GM21619 (cell line): ENCODE results near the gene LAPTM5.
A peak's percentile ranks its signal among the peaks of the same experiment; 100 is the strongest.

ENCODE experiments used
- ATAC-seq: cut with Tn5 transposase; IDR thresholded peaks from one replicate; pipeline ENCODE4 v1.9.1; 2021; ENCODE audit not compliant: unreplicated experiment

Gene LAPTM5

DNA sequence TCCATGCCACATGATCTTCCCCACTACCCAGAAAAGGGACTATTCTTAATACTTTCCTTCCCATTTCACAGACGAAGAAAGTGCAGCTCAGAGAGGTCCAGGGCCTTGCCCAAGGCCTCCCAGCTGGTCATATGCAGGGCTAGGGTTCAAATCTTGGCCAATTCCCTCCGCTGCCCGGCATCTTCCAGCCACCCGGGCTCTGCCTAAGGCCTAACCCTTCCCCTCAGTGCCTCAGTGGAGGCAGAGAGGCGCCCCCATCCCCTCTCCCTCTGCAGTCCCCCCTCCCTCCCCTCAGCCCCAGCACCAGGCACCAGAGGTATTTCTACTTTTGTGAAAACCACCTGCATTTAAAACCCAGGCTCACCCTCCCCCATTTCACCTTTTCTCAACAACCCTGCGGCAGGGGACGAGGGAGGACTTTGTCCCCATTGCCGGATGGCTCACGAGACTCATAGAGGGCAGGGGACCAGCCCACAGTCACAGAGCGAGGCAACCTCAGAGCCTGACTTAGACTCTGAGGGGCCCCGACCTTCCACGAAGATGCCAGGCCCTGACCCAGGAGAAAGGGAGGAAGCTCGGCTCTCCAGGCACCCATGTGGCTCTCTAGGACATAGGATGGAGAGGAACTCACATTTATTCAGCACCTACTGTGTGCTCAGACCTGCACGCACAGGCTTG, 12.3 kb downstream of the LAPTM5 start:
- no peak for ATAC-seq

GRCh38 chr1:30744060-30744756, 13.4 kb downstream of the LAPTM5 start:
- peak; percentile 44 for ATAC-seq

GRCh38 chr1:30743584-30744059, 14.0 kb downstream of the LAPTM5 start:
- ATAC-seq: peak; percentile 25

DNA sequence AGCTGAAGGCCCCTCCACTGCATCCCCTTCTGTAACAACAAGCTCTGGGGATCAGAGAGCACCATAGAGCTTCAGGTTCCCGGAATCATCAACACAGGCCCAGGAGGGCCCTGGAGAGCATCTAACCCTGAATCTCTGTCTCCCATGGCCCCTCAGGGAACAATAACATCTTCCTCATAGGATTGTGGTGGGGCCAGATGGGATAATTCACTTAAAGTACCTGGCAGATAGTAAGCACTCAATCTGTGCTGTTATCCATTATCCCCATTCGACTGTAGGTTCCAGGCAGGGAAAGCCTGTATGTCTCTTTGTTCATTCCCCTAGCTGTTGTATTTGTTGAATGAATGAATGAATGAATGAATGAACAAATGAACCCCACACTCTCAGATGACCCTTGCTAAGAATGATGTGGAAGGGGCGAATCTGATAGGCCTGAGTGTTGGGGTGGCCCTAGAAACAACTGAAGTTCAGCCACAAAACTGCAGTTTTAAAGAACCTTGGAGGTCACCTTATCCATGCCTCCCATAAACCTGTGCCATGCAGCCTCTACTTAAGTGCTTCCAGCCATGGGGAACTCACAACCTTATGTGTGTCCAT, 14.5 kb downstream of the LAPTM5 start:
- no peak for ATAC-seq

- no peak for ATAC-seq
These were observed 15.1 kb downstream of the LAPTM5 start for GRCh38 chr1:30742300-30742962.

- ATAC-seq: no peak
These were observed 16.2 kb downstream of the LAPTM5 start for GRCh38 chr1:30741239-30741894.

DNA sequence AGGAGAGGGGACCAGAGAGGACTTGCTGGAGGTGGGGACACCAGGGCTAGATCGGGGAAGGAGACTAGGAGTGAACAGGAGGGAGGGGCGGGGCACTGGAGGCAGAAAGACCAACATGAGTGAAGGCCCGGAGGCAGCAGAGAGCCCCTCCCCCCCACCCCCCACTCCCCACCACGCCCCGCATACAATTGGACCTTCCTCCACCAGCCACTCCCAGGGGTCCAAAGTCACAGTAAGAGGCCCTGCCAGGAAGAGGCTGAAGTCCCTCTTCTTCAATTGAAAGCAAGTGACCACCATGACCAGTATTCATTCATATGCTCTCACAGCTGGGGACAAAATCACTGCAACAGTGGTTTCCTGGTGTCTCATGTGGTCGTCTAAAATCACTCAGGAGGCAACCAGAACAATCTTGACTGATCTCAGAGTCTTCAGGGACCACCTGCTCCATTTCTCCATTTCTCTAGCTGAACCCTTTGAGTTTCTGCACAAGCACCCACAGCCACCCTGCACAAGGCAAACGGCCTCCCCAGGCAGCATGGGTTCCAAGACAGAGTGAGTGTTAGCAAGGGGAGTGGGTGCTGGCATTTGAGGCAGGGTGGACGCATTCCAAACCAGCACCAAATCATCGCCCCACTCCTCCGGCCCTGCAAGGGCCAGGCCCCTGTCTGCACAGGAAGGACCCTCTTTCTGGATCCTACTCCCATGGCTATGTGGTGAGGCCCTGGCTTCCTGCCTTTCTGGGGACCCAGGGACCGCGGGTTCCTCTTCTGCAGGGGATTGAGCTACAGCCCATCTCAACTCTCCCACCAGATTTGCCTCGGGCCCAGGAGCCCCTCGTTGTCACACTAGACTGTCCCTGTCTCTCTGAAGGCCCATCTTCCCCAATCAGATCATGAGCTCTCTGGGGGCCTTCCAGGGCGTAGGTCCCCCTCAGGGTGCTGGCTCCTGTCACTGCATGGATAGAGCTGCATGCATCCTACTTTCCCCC, 17.0 kb downstream of the LAPTM5 start:
- ATAC-seq: no peak

GRCh38 chr1:30739601-30740000, 18.0 kb downstream of the LAPTM5 start:
- no peak for ATAC-seq

GRCh38 chr1:30738715-30739559, 18.6 kb downstream of the LAPTM5 start:
- no peak for ATAC-seq

DNA sequence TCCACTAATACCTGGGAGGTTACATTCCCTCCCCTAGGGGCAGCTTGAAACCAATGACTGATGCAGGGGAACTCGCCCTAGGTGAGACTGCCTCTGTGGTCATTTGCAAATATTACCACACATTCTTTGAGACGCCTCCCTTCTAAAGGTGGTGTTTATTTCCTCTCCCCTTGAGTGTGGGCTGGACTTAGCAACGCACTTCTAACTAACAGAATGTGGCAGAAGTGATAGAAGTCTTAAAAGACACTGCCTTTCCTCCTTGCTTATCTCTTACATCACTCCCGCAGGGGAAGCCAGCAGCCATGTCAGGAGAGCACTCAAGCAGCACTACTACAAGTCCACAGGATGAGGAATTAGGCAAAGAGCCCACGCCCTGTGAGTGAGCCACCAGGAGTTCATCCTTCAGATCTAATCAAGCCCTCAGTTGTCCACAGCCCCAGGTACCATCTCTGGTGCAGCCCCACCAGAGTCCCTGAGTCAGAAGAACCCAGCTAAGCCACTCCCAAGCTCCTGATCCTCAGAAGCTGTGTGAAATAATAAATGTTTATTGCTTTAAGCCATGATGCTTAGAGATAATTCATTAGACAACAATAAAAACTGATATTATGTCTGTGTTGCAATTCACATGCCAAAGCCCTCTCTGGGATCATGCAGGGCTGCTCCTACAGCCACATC, 19.4 kb downstream of the LAPTM5 start:
- no peak for ATAC-seq

- ATAC-seq: no peak
These were observed 20.1 kb downstream of the LAPTM5 start for GRCh38 chr1:30737357-30738039.

GRCh38 chr1:30735668-30736498, 21.7 kb downstream of the LAPTM5 start:
- ATAC-seq: no peak

DNA sequence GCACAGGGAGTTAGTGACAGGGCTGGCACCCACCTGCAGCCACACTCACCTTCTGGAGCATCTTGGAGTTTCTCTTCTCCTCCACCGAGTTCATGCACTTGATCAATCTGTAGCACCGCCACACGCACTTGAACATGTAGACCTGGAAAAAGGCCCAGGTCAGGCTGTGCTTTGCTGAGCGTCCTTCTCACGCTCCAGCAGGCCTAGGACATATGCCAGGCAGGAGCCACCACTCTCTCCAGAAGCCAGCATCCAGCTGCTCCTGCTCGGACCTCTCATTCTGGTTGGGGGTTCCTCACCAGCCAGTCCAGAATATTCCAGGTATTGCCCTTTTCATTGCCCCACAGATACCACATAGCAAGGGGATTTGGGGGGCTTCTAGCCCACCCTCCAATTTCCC, 22.4 kb downstream of the LAPTM5 start:
- ATAC-seq: no peak

- ATAC-seq: no peak
These were observed 23.0 kb downstream of the LAPTM5 start for GRCh38 chr1:30734580-30734979.

- no peak for ATAC-seq
These were observed 23.5 kb downstream of the LAPTM5 start for GRCh38 chr1:30734106-30734505.

GRCh38 chr1:30733493-30733892, 24.1 kb downstream of the LAPTM5 start:
- no peak for ATAC-seq
